Ovary (tissue), 3 donors: Measurements from ENCODE around the gene PEX14.

Source experiments
- POLR2A ChIP-seq: fragments of 450-650 bp; IDR thresholded peaks from one replicate; pipeline ENCODE4 v1.6.1; 2017; ENCODE audit warnings: antibody characterized with exemption, mild to moderate bottlenecking, moderate library complexity
- TF ChIP-seq, protein P1 (sequence below), 3 donors: fragments of 450-650 bp in 2 of 3; fragments of 200-600 bp in 1 of 3; IDR thresholded peaks; one replicate each; pipeline versions ENCODE4 v1.5.1 to v1.8.0; 2016 to 2022; ENCODE audit warnings: antibody characterized with exemption in 3 of 3, mild to moderate bottlenecking in 1 of 3
- donor health status: DM: no; HTN: no; CAD: no.

DNA sequence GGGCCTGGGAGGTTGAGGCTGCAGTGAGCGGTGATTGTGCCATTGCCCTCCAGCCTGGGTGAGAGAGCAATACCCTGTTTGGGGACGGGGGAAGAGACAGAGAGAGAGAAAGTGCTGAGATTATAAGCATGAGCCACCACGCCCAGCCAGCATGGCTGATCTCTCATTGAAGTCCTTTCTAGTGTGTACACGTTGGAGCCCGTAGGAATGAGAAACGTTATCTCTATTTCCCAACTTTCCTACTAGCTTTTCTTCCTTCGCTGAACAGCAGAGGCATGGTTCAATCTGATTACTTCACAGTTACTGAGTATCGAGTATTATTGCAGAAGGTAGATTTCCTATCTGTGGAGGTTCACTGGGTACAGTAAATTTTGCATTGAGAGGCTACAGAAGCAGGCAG, 4.5 kb downstream of the PEX14 start:
- TF ChIP-seq, protein P1, sequence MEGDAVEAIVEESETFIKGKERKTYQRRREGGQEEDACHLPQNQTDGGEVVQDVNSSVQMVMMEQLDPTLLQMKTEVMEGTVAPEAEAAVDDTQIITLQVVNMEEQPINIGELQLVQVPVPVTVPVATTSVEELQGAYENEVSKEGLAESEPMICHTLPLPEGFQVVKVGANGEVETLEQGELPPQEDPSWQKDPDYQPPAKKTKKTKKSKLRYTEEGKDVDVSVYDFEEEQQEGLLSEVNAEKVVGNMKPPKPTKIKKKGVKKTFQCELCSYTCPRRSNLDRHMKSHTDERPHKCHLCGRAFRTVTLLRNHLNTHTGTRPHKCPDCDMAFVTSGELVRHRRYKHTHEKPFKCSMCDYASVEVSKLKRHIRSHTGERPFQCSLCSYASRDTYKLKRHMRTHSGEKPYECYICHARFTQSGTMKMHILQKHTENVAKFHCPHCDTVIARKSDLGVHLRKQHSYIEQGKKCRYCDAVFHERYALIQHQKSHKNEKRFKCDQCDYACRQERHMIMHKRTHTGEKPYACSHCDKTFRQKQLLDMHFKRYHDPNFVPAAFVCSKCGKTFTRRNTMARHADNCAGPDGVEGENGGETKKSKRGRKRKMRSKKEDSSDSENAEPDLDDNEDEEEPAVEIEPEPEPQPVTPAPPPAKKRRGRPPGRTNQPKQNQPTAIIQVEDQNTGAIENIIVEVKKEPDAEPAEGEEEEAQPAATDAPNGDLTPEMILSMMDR (IDR thresholded peaks at IDR 0.05) = no peak
- TF ChIP-seq POLR2A = no peak
